ENCODE results near the gene HSPA1L.
A peak's percentile ranks its signal among the peaks of the same experiment; 100 is the strongest.
"Not testable (repeated sequence)": the region's sequence is repeated elsewhere in the genome, so short reads cannot be mapped to it uniquely, and the experiment has no call there.

The HSPA1L gene

GRCh38 chr6:31811645-31812044 is 3.4 kb downstream of the HSPA1L start:
- no peak for DNase-seq

- not testable (repeated sequence) for DNase-seq
Observed at GRCh38 chr6:31808599-31808998, 6.5 kb downstream of the HSPA1L start.

GRCh38 chr6:31806470-31807272 is 8.4 kb downstream of the HSPA1L start, which contains the start of gene LSM2:
TSS of gene LSM2 (minus strand) at chr6:31806966. CDS start at chr6:31806757, 209 bp downstream.
- peak; percentile 99 for DNase-seq

- peak; percentile 22 for DNase-seq
Observed at GRCh38 chr6:31805939-31806469, 9.1 kb downstream of the HSPA1L start.

GRCh38 chr6:31801031-31801927 is 13.8 kb downstream of the HSPA1L start:
- not testable (repeated sequence) for DNase-seq

GRCh38 chr6:31799781-31800180 is 15.3 kb downstream of the HSPA1L start:
- no peak for DNase-seq

GRCh38 chr6:31797588-31797987 is 17.5 kb downstream of the HSPA1L start:
- DNase-seq, result no peak

- DNase-seq, result no peak
Observed at GRCh38 chr6:31796993-31797385, 18.1 kb downstream of the HSPA1L start.

GRCh38 chr6:31795616-31796298 is 19.3 kb downstream of the HSPA1L start, which contains the start of gene VARS1:
TSS of gene VARS1 (minus strand) at chr6:31795752. CDS start at chr6:31795217, 535 bp downstream.
- peak; percentile 94 for DNase-seq

GRCh38 chr6:31794866-31795615 is 20.0 kb downstream of the HSPA1L start:
- DNase-seq, result no peak

GRCh38 chr6:31794294-31794865 is 20.7 kb downstream of the HSPA1L start:
- DNase-seq, result peak; percentile 68

- DNase-seq, result not testable (repeated sequence)
Observed at GRCh38 chr6:31793927-31794245, 21.2 kb downstream of the HSPA1L start.

GRCh38 chr6:31792761-31793171 is 22.3 kb downstream of the HSPA1L start:
- DNase-seq, result no peak

- DNase-seq, result no peak
Observed at GRCh38 chr6:31792090-31792374, 23.1 kb downstream of the HSPA1L start.

- DNase-seq, result peak; percentile 83
Observed at GRCh38 chr6:31791324-31792089, 23.6 kb downstream of the HSPA1L start.

- no peak for DNase-seq
Observed at GRCh38 chr6:31785475-31785874, 29.6 kb downstream of the HSPA1L start.

GRCh38 chr6:31784098-31784925 is 30.8 kb downstream of the HSPA1L start:
- DNase-seq, result peak; percentile 53

- DNase-seq, result no peak
Observed at GRCh38 chr6:31782126-31782855, 32.8 kb downstream of the HSPA1L start.
